H9 (cell line): ENCODE results near the gene PHF20. TPM values are rescaled to one million over a fixed set of nuclear protein-coding genes. Genes with fewer than 3 reads are reported as not detected.

Experiments used
- DNase-seq: peaks from one replicate; pipeline ENCODE4 v3.0.0-alpha.2; 2017
- H2AFZ ChIP-seq: one replicate; pipeline ENCODE4 v1.6.1; 2013; ENCODE audit warnings: mild to moderate bottlenecking, low read length, control low read depth, moderate library complexity
- H2AK5ac ChIP-seq: 2 replicates; pipeline ENCODE4 v1.6.1; 2013; ENCODE audit warnings: low read length, control low read depth, mixed read lengths; ENCODE audit not compliant: insufficient read length
- H2BK120ac ChIP-seq: one replicate; pipeline ENCODE4 v1.6.1; 2013; ENCODE audit warnings: low read depth, mild to moderate bottlenecking, low read length, control low read depth, inconsistent platforms; ENCODE audit not compliant: poor library complexity, severe bottlenecking
- H2BK12ac ChIP-seq: 2 replicates; pipeline ENCODE4 v1.6.1; 2013; ENCODE audit warnings: low read length, control low read depth, mixed read lengths, low read depth; ENCODE audit not compliant: insufficient read length
- H2BK15ac ChIP-seq: 2 replicates; pipeline ENCODE4 v1.6.1; 2013; ENCODE audit warnings: low read depth, low read length, control low read depth
- H2BK20ac ChIP-seq: one replicate; pipeline ENCODE4 v1.6.1; 2013; ENCODE audit warnings: low read depth, mild to moderate bottlenecking, low read length, control low read depth, inconsistent platforms; ENCODE audit not compliant: poor library complexity, severe bottlenecking
- H2BK5ac ChIP-seq: 2 replicates; pipeline ENCODE4 v1.6.1; 2013; ENCODE audit warnings: low read length, control low read depth, mixed read lengths; ENCODE audit not compliant: insufficient read length
- H3K14ac ChIP-seq: 2 replicates; pipeline ENCODE4 v1.6.1; 2013; ENCODE audit warnings: low read length, control low read depth; ENCODE audit not compliant: insufficient read depth
- H3K18ac ChIP-seq: 2 replicates; pipeline ENCODE4 v1.6.1; 2013; ENCODE audit warnings: low read depth, mild to moderate bottlenecking, mixed read lengths, low read length, control low read depth; ENCODE audit not compliant: insufficient read length
- H3K23ac ChIP-seq: 2 replicates; pipeline ENCODE4 v1.6.1; 2013; ENCODE audit warnings: low read length, control low read depth, mixed read lengths, low read depth; ENCODE audit not compliant: insufficient read length
- H3K23me2 ChIP-seq: 2 replicates; pipeline ENCODE4 v1.6.1; 2013; ENCODE audit warnings: low read depth, mild to moderate bottlenecking, mixed read lengths, low read length, control low read depth; ENCODE audit not compliant: insufficient read length, poor library complexity, severe bottlenecking
- H3K27ac ChIP-seq: 2 replicates; pipeline ENCODE4 v1.5.1; 2013; ENCODE audit warnings: low read length, control low read depth, mixed read lengths, low read depth; ENCODE audit not compliant: insufficient read length
- H3K27me3 ChIP-seq: 2 replicates; pipeline ENCODE4 v1.6.1; 2013; ENCODE audit warnings: low read length, control low read depth, inconsistent platforms; ENCODE audit not compliant: insufficient read depth
- H3K4ac ChIP-seq: 2 replicates; pipeline ENCODE4 v1.6.1; 2013; ENCODE audit warnings: low read depth, mild to moderate bottlenecking, control low read depth, inconsistent platforms, low read length, moderate library complexity
- H3K4me1 ChIP-seq: 2 replicates; pipeline ENCODE4 v1.6.1; 2013; ENCODE audit warnings: low read length, control low read depth, inconsistent platforms; ENCODE audit not compliant: insufficient read depth
- H3K4me2 ChIP-seq: 2 replicates; pipeline ENCODE4 v1.6.1; 2013; ENCODE audit warnings: low read length, control low read depth, mixed read lengths; ENCODE audit not compliant: insufficient read length, insufficient read depth
- H3K56ac ChIP-seq: 2 replicates; pipeline ENCODE4 v1.6.1; 2013; ENCODE audit warnings: low read depth, mild to moderate bottlenecking, mixed read lengths, low read length, control low read depth; ENCODE audit not compliant: insufficient read length
- H3K79me1 ChIP-seq: 2 replicates; pipeline ENCODE4 v1.6.1; 2013; ENCODE audit warnings: low read depth, mild to moderate bottlenecking, moderate library complexity, low read length, control low read depth, inconsistent platforms; ENCODE audit not compliant: insufficient read depth, poor library complexity, severe bottlenecking
- H3K79me2 ChIP-seq: 2 replicates; pipeline ENCODE4 v1.6.1; 2013; ENCODE audit warnings: low read length, control low read depth, inconsistent platforms; ENCODE audit not compliant: insufficient read depth
- H3K9ac ChIP-seq: 2 replicates; pipeline ENCODE4 v1.6.1; 2013; ENCODE audit warnings: low read length, control low read depth, mixed read lengths; ENCODE audit not compliant: insufficient read length; ENCODE audit errors: extremely low read depth
- H3K9me3 ChIP-seq: one replicate; pipeline ENCODE4 v1.6.1; 2013; ENCODE audit warnings: low read depth, low read length, inconsistent platforms; ENCODE audit not compliant: control insufficient read depth
- H3T11ph ChIP-seq: one replicate; pipeline ENCODE4 v1.6.1; 2013; ENCODE audit warnings: mild to moderate bottlenecking, low read length, control low read depth, inconsistent platforms
- H4K20me1 ChIP-seq: one replicate; pipeline ENCODE4 v1.6.1; 2013; ENCODE audit not compliant: control insufficient read depth, insufficient read length, insufficient read depth
- H4K5ac ChIP-seq: 2 replicates; pipeline ENCODE4 v1.6.1; 2013; ENCODE audit warnings: low read depth, mild to moderate bottlenecking, mixed read lengths, low read length, control low read depth; ENCODE audit not compliant: insufficient read length
- H4K8ac ChIP-seq: replicated peaks from 2 replicates; pipeline ENCODE4 v1.6.1; 2013; ENCODE audit warnings: low read length, control low read depth, mixed read lengths, low read depth; ENCODE audit not compliant: insufficient read length
- H4K91ac ChIP-seq: 2 replicates; pipeline ENCODE4 v1.6.1; 2013; ENCODE audit warnings: low read depth, mild to moderate bottlenecking, moderate library complexity, mixed read lengths, low read length, control low read depth; ENCODE audit not compliant: insufficient read length
- H3K27ac Mint-ChIP-seq, 3 experiments: 2 replicates in 2 of 3; 3 replicates in 1 of 3; pipeline ENCODE4 v1.8.0; 2020 to 2021; ENCODE audit warnings: mixed read lengths in 3 of 3, mild to moderate bottlenecking in 1 of 3, moderate library complexity in 1 of 3
- H3K27me3 Mint-ChIP-seq: 2 replicates; pipeline ENCODE4 v1.8.0; 2021; ENCODE audit warnings: low read depth, mild to moderate bottlenecking, moderate library complexity, mixed read lengths
- H3K36me3 Mint-ChIP-seq, 3 experiments: 2 replicates in 2 of 3; 3 replicates in 1 of 3; pipeline ENCODE4 v1.8.0; 2020 to 2021; ENCODE audit warnings: low read depth in 3 of 3, mixed read lengths in 3 of 3; ENCODE audit not compliant: insufficient read depth in 1 of 3
- H3K4me1 Mint-ChIP-seq, 2 experiments: 2 replicates each; pipeline ENCODE4 v1.8.0; 2020; ENCODE audit warnings: mixed read lengths in 2 of 2
- H3K4me3 Mint-ChIP-seq, 2 experiments: 2 replicates in 1 of 2; 3 replicates in 1 of 2; pipeline ENCODE4 v1.8.0; 2020 to 2021; ENCODE audit warnings: mild to moderate bottlenecking in 2 of 2, mixed read lengths in 2 of 2, moderate library complexity in 1 of 2
- H3K9me3 Mint-ChIP-seq, 2 experiments: 2 replicates in 1 of 2; 3 replicates in 1 of 2; pipeline ENCODE4 v1.8.0; 2020; ENCODE audit warnings: mild to moderate bottlenecking in 2 of 2, mixed read lengths in 2 of 2, moderate library complexity in 1 of 2
- CTCF ChIP-seq: fragments of 200-600 bp; sonication (generic); conservative IDR thresholded peaks from 3 replicates; pipeline ENCODE4 v1.8.0; 2021; ENCODE audit warnings: antibody characterized with exemption, mild to moderate bottlenecking
- WGBS: extraction: QIAGEN DNeasy Blood & Tissue Kit; methylation state at CpG from one replicate; pipeline ENCODE4 v1.1.7; 2013; ENCODE audit warnings: missing lambda C conversion rate, low lambda C conversion rate, mixed read lengths; ENCODE audit not compliant: insufficient read length; ENCODE audit errors: extremely low coverage; 5-methylcytosine and 5-hydroxymethylcytosine counted together
- total RNA-seq: library from RNA; stranded (reverse); gene quantifications from 2 replicates; pipeline ENCODE4 v1.2.1, GENCODE V29; 2021

PHF20 gene
- total RNA-seq, 1 experiment from 2014 or later = 50.3 TPM

- Histone ChIP-seq H3K4me2 (no peak overlapping the region), H2BK5ac (no peak overlapping the region), H2BK20ac (no peak overlapping the region), H3K14ac (no peak overlapping the region), H4K91ac (no peak overlapping the region), H2BK120ac (no peak overlapping the region), H3K56ac (no peak overlapping the region), H3K23ac (no peak overlapping the region), H3K79me1 (no peaks in the 10 kb centered on the region), H4K20me1 (no peaks in the 10 kb centered on the region), H3T11ph (no peak overlapping the region), H3K79me2 (peaks cover 3% of the 10 kb centered on the region; the same call in 1 of the 2 replicates), H2AK5ac (no peak overlapping the region), H3K4ac (no peak overlapping the region), H3K23me2 (no peaks in the 10 kb centered on the region), H2BK15ac (no peak overlapping the region), H4K8ac (no peak overlapping the region), H3K9me3 (no peaks in the 10 kb centered on the region), H3K4me1 (no peaks in the 10 kb centered on the region), H2BK12ac (no peak overlapping the region), H3K18ac (no peak overlapping the region), H3K9ac (no peak overlapping the region), H2AFZ (no peak overlapping the region), H4K5ac (no peak overlapping the region), H3K27ac (no peak overlapping the region), H3K27me3 (no peaks in the 10 kb centered on the region)
- H3K9me3 Mint-ChIP-seq = no peaks in the 10 kb centered on the region; a peak in 1 of 5 replicates
- H3K4me3 Mint-ChIP-seq = no peak overlapping the region
- peaks cover 2 to 5% of the 10 kb centered on the region in 2 experiments; a peak in 3 of 4 replicates for H3K4me1 Mint-ChIP-seq
- H3K27ac Mint-ChIP-seq = no peak overlapping the region
- no peaks in the 10 kb centered on the region for H3K27me3 Mint-ChIP-seq
- no peak for DNase-seq
- WGBS = no CpG with 5 or more reads among the region's 2 CpGs
- TF ChIP-seq CTCF = no peak
- peaks cover 6 to 18% (median 14%) of the 10 kb centered on the region in 3 experiments; a peak in 6 of 7 replicates for H3K36me3 Mint-ChIP-seq
These were observed 52.1 kb downstream of the PHF20 start for GRCh38 chr20:35823937-35824336.
